Fibroblast of the aortic adventitia (primary cell): ENCODE results near the gene GCNT1. TPM values are rescaled to one million over a fixed set of nuclear protein-coding genes. Genes with fewer than 3 reads are reported as not detected.
"Not testable (repeated sequence)": the region's sequence is repeated elsewhere in the genome, so short reads cannot be mapped to it uniquely, and the experiment has no call there.

Experiments used
- DNase-seq: peaks from one replicate; pipeline ENCODE4 v3.0.0-alpha.2; 2010; ENCODE audit warnings: low read depth
- H3K4me3 ChIP-seq: 2 replicates; pipeline ENCODE4 v1.5.1; 2011; ENCODE audit warnings: low read depth, mild to moderate bottlenecking, control low read depth, low read length, moderate library complexity
- CTCF ChIP-seq: IDR thresholded peaks from 2 replicates; pipeline ENCODE4 v1.5.1; 2011; ENCODE audit warnings: mild to moderate bottlenecking, low read length, control low read depth, inconsistent platforms; ENCODE audit not compliant: insufficient read depth
- total RNA-seq: library from RNA; depleted of rRNA; stranded (reverse); fragments of >200 nt; gene quantifications from 2 replicates; pipeline ENCODE4 v1.2.3, GENCODE V29; 2012; ENCODE audit warnings: low replicate concordance

GCNT1 gene
- total RNA-seq, 1 donor: 18.0 TPM

DNA sequence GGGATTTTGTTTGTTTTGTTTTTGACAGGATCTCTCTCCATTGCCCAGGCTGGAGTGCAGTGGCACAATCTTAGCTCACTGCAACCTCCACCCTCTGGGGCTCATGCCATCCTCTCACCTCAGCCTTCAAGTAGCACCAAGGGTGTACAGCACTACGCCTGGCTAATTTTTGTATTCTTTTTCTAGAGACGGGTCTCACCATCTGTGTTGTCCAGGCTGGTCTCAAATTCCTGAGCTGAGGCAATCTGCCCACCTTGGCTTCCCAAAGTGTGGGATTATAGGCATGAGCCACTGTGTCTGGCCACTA, 7.3 kb downstream of the GCNT1 start:
- no peak overlapping the region for H3K4me3 ChIP-seq
- DNase-seq: no peak
- TF ChIP-seq CTCF: no peak

DNA sequence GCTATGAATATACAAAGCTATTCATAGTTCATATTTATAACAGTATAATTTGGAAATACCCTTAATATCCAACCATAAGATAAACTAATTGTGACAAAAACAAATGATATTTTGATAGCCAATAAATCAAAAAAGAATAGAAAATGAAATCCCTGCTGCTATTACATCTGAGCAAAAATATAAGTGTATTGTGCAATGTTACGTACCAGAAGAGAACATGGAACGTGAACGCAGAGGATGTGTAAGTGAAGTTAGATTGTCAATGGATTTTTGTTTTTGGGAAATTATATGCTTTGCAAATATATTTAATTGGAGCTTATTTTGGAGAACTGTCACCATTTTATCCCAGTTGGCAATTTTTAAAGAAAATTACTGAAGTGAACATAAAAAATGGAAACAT, 15.4 kb downstream of the GCNT1 start:
- TF ChIP-seq CTCF: no peak
- DNase-seq: no peak
- no peak overlapping the region for H3K4me3 ChIP-seq

- no peak for DNase-seq
- no peak for TF ChIP-seq CTCF
- no peak overlapping the region for H3K4me3 ChIP-seq
These were observed 16.7 kb downstream of the GCNT1 start for GRCh38 chr9:76475686-76476085.

- not testable (repeated sequence) for DNase-seq, H3K4me3 ChIP-seq
These were observed 18.8 kb downstream of the GCNT1 start for GRCh38 chr9:76477818-76478217.

DNA sequence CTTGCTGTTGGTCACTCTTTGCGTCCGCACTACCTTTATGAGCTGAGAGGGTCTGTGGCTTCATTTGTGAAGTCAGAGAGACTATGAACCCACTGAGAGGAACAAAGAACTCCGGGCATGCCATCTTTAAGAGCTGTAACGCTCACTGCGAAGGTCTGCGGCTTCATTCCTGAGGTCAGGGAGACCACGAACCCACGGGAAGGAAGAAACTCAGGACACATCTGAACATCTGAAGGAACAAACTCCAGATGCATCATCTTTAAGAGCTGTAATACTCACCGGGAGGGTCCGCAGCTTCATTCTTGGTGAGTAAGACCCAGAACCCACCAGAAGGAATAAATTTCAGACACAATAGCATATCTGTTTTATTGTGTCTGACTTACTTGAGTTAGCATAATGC, 19.2 kb downstream of the GCNT1 start:
- no peak for DNase-seq
- no peak overlapping the region for H3K4me3 ChIP-seq
- TF ChIP-seq CTCF: no peak

GRCh38 chr9:76479337-76479736, 20.4 kb downstream of the GCNT1 start:
- not testable (repeated sequence) for H3K4me3 ChIP-seq, DNase-seq

- H3K4me3 ChIP-seq: no peak overlapping the region
- DNase-seq: no peak
- TF ChIP-seq CTCF: no peak
These were observed 27.2 kb downstream of the GCNT1 start for GRCh38 chr9:76486151-76486550.

GRCh38 chr9:76490249-76490990, 31.4 kb downstream of the GCNT1 start:
- no peak for TF ChIP-seq CTCF
- H3K4me3 ChIP-seq: no peak overlapping the region
- DNase-seq: no peak

GRCh38 chr9:76491056-76491455, 32.1 kb downstream of the GCNT1 start:
- not testable (repeated sequence) for DNase-seq, H3K4me3 ChIP-seq

DNA sequence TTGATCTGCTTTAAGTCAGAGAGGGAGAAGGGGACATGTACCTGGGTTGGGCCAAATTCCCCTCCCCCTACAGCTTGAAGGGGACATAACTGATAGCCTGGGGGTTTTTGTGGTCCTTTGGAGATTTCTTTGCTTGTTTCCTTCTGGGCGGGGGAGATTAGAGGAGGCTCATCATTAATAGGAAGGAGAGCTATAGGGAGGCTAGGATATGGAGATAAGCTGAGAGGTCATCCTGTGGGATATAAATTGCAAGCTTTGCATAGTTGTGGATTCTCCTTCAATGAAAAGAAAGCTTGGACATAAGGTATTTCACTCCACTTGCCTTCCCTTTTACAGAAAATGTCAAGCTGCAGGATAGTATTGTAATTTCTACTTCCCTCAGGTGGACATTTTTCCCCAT, 34.5 kb downstream of the GCNT1 start:
- not testable (repeated sequence) for H3K4me3 ChIP-seq, DNase-seq
